Neutrophil (primary cell): Measurements from ENCODE around the gene TAOK1.

Source experiments
- H3K27ac ChIP-seq: fragments of 200-600 bp; sonication (generic); 2 replicates; pipeline ENCODE4 v1.5.1; 2016; ENCODE audit warnings: mild to moderate bottlenecking, moderate library complexity
- H3K27me3 ChIP-seq: fragments of 200-600 bp; sonication (generic); 2 replicates; pipeline ENCODE4 v1.6.0; 2016; ENCODE audit warnings: mild to moderate bottlenecking
- H3K36me3 ChIP-seq: fragments of 200-600 bp; sonication (generic); 2 replicates; pipeline ENCODE4 v1.5.1; 2017
- H3K4me1 ChIP-seq, 2 experiments: fragments of 200-600 bp in 1 of 2; sonication (generic) in 1 of 2; 1 replicate in 1 of 2; 2 replicates in 1 of 2; pipeline versions ENCODE4 v1.5.1 to v1.6.1; 2013 to 2016; ENCODE audit warnings: low read depth in 1 of 2, low read length in 1 of 2, mild to moderate bottlenecking in 1 of 2, moderate library complexity in 1 of 2; ENCODE audit not compliant: control insufficient read depth in 1 of 2, insufficient read depth in 1 of 2
- H3K4me3 ChIP-seq, 2 experiments: fragments of 200-600 bp in 1 of 2; sonication (generic) in 1 of 2; 1 replicate in 1 of 2; 2 replicates in 1 of 2; pipeline ENCODE4 v1.5.1; 2013 to 2016; ENCODE audit warnings: low read depth in 1 of 2, low read length in 1 of 2, mild to moderate bottlenecking in 1 of 2, moderate library complexity in 1 of 2
- H3K9me3 ChIP-seq: fragments of 200-600 bp; sonication (generic); 2 replicates; pipeline ENCODE4 v1.5.1; 2016
- TF ChIP-seq, protein P1 (sequence below): fragments of 200-600 bp; sonication (generic); IDR thresholded peaks from 2 replicates; pipeline ENCODE4 v1.5.1; 2016; ENCODE audit warnings: antibody characterized with exemption

TAOK1 gene

DNA sequence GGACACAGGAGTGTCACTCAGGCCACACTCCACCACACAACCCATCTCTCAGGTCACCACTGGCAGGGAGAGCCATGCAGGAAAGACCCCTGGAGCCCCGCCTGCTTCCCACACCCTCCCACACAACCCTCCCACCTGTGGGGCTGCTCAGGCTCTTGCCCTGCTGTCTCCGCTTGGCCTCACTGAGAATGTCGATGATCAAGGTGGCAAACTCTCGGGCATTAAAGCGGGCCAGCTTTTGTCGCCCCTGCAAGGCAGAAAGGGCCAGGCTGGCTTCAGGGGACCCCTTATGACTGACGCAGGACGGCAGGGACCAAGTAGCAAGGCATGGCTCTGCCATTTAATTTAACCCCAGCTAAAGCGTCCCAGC lies 186.8 kb downstream of the TAOK1 start:
- peaks cover 0 to 11% of the 10 kb centered on the region in 2 experiments for H3K4me1 ChIP-seq
- H3K27me3 ChIP-seq = peaks cover 9% of the 10 kb centered on the region
- H3K9me3 ChIP-seq = no peaks in the 10 kb centered on the region
- no peak overlapping the region for H3K4me3 ChIP-seq
- H3K27ac ChIP-seq = no peak overlapping the region
- H3K36me3 ChIP-seq = peaks cover 53% of the 10 kb centered on the region
- TF ChIP-seq, protein P1, sequence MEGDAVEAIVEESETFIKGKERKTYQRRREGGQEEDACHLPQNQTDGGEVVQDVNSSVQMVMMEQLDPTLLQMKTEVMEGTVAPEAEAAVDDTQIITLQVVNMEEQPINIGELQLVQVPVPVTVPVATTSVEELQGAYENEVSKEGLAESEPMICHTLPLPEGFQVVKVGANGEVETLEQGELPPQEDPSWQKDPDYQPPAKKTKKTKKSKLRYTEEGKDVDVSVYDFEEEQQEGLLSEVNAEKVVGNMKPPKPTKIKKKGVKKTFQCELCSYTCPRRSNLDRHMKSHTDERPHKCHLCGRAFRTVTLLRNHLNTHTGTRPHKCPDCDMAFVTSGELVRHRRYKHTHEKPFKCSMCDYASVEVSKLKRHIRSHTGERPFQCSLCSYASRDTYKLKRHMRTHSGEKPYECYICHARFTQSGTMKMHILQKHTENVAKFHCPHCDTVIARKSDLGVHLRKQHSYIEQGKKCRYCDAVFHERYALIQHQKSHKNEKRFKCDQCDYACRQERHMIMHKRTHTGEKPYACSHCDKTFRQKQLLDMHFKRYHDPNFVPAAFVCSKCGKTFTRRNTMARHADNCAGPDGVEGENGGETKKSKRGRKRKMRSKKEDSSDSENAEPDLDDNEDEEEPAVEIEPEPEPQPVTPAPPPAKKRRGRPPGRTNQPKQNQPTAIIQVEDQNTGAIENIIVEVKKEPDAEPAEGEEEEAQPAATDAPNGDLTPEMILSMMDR = no peak

DNA sequence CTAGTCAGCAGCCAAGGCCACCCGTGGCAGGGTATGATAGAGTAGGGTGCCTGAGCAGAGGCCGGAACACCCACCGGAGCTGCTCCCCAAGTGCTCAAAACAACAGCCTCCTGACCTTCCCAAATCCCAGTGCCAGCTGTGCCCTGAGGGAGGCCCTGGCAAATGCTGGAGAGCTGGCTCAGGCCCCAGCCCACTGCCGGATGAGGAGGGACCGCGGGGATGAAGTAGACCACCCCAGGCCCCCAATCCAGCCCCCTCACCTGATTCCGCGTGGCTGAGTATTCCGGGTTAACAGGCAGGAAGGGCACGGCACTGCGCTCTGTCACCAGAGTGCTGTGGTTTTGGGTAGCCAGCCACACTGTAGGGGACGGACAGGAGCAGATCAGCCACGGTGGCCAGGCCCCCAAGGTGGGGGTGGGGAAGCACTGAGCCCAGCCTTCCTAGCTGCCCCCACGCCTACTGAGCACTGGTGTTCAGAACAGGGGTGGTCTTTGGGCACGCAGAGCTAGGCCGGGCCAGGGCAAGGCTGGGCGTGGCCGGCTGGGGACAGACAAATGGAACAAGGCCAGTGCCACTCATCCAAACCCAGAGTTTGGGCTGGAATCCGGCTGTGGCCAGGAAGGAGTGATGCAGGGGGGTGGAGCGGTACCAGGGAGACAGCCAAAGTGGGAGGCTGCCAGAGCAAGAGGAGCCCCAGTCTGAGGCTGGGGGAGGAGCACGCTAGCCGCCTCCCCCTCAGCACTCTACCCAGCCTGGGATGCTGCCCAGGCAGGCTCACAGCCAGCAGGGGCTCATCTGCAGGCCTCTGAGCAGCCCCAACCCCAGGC lies 187.4 kb downstream of the TAOK1 start:
- TF ChIP-seq, protein P1 = no peak
- Histone ChIP-seq H3K4me3 (no peak overlapping the region), H3K27ac (no peak overlapping the region), H3K9me3 (no peaks in the 10 kb centered on the region), H3K27me3 (peaks cover 3% of the 10 kb centered on the region), H3K36me3 (peaks cover 57% of the 10 kb centered on the region), H3K4me1 (peaks cover 0 to 8% of the 10 kb centered on the region in 2 experiments)

DNA sequence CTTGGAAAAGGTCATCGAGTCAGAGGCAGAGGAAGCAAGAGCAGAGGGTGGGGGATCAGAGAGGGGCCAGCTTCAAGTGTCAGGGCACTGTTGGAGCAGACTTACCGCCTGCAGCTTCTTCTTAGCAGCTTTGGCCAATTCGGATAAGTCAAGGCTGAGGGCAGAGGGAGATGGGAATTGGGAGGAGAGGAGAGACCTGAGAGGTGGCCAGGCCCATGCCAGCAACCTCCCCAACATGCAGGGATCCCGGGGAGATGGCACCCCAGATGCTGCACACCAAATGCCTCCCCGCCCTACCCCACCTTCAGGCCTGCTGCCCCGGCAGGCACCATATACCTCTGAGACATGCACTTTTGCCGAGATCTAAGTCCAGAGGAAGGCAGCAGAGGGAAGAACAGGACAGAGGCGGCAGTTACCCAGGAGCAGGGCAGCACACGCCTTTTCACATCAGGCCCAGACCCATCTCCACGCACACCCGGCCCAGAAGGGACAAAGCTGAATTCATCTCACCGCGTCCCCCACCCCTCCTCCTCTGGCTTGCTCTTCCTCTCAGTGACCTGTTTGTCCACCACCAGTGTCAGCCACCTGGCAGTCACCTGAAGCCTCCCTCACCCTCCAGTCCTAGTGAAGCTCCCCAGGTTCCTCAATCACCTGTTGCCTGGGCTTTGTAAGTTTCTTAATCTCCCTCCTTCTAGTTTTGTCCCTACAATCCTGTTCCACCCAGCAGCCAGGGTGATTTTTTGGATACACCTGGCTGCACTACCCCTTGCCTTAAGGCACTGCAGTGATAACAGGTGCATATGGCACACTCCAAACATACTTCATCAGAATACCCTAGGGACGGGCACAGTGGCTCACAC lies 188.7 kb downstream of the TAOK1 start:
- no peak overlapping the region for H3K27ac ChIP-seq
- no peaks in the 10 kb centered on the region for H3K9me3 ChIP-seq
- peaks cover 53% of the 10 kb centered on the region for H3K36me3 ChIP-seq
- TF ChIP-seq, protein P1 = no peak
- H3K4me1 ChIP-seq = peaks cover 0 to 4% of the 10 kb centered on the region in 2 experiments
- H3K27me3 ChIP-seq = no peaks in the 10 kb centered on the region
- H3K4me3 ChIP-seq = no peak overlapping the region

DNA sequence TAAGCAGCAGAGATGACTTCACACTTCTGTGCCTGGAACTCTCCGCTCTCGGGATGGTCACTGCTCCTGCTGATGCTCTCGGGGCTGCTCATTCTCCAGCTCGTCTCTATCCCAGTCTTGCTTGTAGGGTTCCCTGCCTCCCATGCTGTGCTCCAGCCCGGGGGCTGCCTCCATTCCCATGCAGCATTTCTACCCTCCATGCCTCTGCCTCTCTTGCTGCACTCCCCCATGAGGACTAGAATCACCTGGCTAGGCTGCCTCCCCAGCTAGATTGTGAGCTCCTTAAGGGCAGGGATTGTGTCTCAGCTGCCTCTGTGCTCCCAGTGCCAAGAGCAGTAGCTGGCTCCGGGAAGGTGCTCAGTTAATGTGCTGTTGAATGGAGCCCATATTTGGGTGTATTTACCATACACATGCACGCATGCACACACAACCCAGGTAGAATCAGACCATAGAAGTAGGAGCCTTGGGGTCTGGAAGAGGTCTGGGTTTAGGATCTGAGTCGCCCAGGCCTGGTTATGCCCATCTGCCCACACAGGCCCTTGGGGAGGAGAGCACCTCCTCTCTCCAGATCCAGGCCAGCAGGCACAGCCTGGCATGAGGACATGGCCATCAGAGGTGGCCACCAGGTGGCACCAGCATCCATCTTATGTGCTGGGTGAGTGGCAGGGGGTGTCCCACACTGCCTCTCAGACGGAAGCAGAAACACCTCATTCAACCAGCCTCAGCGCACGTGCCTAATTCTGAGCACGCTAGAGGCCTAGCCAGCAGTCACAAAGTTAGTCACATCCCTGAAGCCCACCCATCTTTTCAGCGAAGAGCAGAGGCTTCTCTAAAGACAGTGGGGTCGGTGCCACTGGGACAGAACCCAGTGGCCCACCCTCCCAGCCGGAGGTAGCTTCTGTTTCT lies 190.0 kb downstream of the TAOK1 start:
- Histone ChIP-seq H3K36me3 (peaks cover 42% of the 10 kb centered on the region), H3K9me3 (no peaks in the 10 kb centered on the region), H3K27me3 (no peaks in the 10 kb centered on the region), H3K27ac (no peak overlapping the region), H3K4me1 (peaks cover 7% of the 10 kb centered on the region in 2 experiments), H3K4me3 (no peak overlapping the region)
- TF ChIP-seq, protein P1 = peak; percentile 84
